ENCODE data around the gene RDX.
A peak's percentile ranks its signal among the peaks of the same experiment; 100 is the strongest.

Gene RDX

GRCh38 chr11:110173811-110174644 is 122.4 kb downstream of the RDX start:
- no peak for FAIRE-seq
- peak; percentile 77 for DNase-seq (ENCODE audit: low spot score)

- DNase-seq (ENCODE audit: low spot score): no peak
- FAIRE-seq: no peak
These were observed 123.8 kb downstream of the RDX start for GRCh38 chr11:110172468-110173065.

- DNase-seq (ENCODE audit: low spot score) (no peak), FAIRE-seq (no peak)
These were observed 126.7 kb downstream of the RDX start for GRCh38 chr11:110169738-110170137.

- DNase-seq (ENCODE audit: low spot score) (no peak), FAIRE-seq (no peak)
These were observed 128.2 kb downstream of the RDX start for GRCh38 chr11:110168033-110168803.

GRCh38 chr11:110165039-110165925 is 131.1 kb downstream of the RDX start:
- DNase-seq (ENCODE audit: low spot score) (no peak), FAIRE-seq (no peak)

- DNase-seq (ENCODE audit: low spot score) (no peak), FAIRE-seq (no peak)
These were observed 134.2 kb downstream of the RDX start for GRCh38 chr11:110162216-110162615.

GRCh38 chr11:110161061-110161460 is 135.4 kb downstream of the RDX start:
- DNase-seq (ENCODE audit: low spot score) (no peak), FAIRE-seq (no peak)

GRCh38 chr11:110160437-110160836 is 136.0 kb downstream of the RDX start:
- FAIRE-seq (no peak), DNase-seq (ENCODE audit: low spot score) (no peak)

- FAIRE-seq: no peak
- no peak for DNase-seq (ENCODE audit: low spot score)
These were observed 136.4 kb downstream of the RDX start for GRCh38 chr11:110160016-110160415.

GRCh38 chr11:110159476-110159875 is 136.9 kb downstream of the RDX start:
- FAIRE-seq (no peak), DNase-seq (ENCODE audit: low spot score) (no peak)

GRCh38 chr11:110158317-110159200 is 137.9 kb downstream of the RDX start:
- no peak for DNase-seq (ENCODE audit: low spot score)
- no peak for FAIRE-seq

GRCh38 chr11:110156503-110156902 is 139.9 kb downstream of the RDX start:
- DNase-seq (ENCODE audit: low spot score) (no peak), FAIRE-seq (no peak)

GRCh38 chr11:110153474-110153873 is 142.9 kb downstream of the RDX start:
- FAIRE-seq: no peak
- DNase-seq (ENCODE audit: low spot score): no peak

- FAIRE-seq (no peak), DNase-seq (ENCODE audit: low spot score) (no peak)
These were observed 144.2 kb downstream of the RDX start for GRCh38 chr11:110152199-110152598.

- peak; percentile 39 for DNase-seq (ENCODE audit: low spot score)
- FAIRE-seq: no peak
These were observed 147.4 kb downstream of the RDX start for GRCh38 chr11:110148775-110149744.

GRCh38 chr11:110147962-110148709 is 148.3 kb downstream of the RDX start:
- DNase-seq (ENCODE audit: low spot score): peak; percentile 20
- FAIRE-seq: no peak

- FAIRE-seq: no peak
- DNase-seq (ENCODE audit: low spot score): no peak
These were observed 154.6 kb downstream of the RDX start for GRCh38 chr11:110141812-110142211.

- FAIRE-seq (no peak), DNase-seq (ENCODE audit: low spot score) (no peak)
These were observed 162.3 kb downstream of the RDX start for GRCh38 chr11:110134110-110134509.

Measured in urothelium cell line (cell line).